Inflammatory macrophage (primary cell): ENCODE results near the gene TMEM176B.

ENCODE experiments used
- DNase-seq, 2 donors: peaks; one replicate each; pipeline ENCODE4 v3.0.0-alpha.2; 2020 to 2022
- total RNA-seq, 18 experiments: gene quantifications; one replicate each; lab custom pipeline; 2026; ENCODE audit warnings: mixed read lengths in 6 of 18, inconsistent platforms in 2 of 18; lab: John Stamatoyannopoulos, UW

TMEM176B gene
- total RNA-seq = 2.7 to 16.8 (median 6.0) reads per million in 18 experiments

DNA sequence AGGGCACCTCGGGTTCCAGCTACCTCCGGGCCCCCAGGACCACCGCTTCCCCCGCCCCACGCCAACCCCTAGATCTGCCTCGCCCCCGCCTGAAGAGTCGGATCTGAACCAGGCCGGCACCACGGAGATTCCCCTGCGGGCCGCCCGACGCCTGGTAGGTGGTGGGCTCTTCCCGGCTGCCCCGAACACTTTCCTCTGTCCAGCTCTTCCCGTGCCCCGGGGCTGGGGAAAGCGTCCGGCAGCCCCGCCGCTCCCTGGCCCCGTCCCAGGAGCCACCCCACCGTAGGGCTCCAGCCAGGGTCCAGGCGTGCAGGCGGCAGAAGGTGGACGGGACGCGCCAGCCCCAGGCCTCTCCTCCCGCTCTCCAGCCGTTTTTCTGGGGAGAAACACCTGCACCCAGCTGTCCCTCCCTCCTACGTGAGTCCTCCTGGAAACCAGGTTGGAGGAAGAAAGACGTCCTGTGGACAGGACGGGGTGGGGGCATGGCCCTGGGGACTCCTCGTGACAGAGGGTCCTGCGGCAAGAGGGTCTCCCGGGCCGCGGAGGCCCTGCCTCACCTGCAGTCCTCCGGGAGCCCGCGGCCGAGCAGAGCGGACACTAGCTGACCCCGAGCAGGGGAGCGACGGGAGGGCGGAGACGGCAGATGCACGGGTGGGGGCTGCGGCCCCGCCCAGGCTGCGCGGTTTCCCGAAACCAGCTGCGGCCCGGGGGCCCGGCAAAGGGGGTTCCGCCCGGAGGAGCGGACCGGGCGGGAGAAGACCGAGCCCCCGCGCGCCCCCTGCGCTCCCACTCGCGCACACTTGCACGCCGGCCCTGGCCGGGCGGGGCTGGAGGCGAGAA lies at the start of gene TMEM176B:
Gene TMEM176B (minus strand): TSS at position 624 of the 840 bp plus-strand sequence. CDS start 3,795 bp downstream, outside the sequence.
- DNase-seq = no peak

- no peak for DNase-seq
Observed at GRCh38 chr7:150849204-150849775, 49.1 kb upstream of the TMEM176B start.

DNA sequence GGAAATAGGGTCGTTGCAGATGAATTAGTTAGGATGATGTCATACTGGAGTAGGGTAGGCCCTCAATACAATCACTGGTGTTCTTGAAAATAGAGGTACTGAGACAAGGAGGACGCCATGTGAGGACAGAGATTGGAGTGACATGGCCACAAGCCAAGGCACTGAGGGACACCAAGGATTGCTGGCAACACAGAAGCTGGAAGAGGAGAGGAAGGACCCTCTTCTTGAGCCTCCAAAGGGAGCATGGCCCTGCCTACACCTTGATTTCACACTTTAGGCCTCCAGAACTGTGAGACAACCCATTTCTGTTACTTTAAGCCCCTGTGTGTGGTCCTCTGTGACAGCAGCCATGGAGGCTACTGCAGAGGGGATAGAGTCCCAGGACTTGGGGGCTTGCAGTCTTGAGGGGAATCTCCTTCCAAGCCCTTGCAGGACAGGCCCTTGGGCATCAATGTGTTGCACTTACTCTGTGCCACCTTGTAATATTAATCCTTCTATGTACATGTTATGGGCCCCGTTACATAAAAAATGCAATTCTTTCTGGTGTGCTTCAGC lies 48.5 kb upstream of the TMEM176B start:
- DNase-seq = no peak

DNA sequence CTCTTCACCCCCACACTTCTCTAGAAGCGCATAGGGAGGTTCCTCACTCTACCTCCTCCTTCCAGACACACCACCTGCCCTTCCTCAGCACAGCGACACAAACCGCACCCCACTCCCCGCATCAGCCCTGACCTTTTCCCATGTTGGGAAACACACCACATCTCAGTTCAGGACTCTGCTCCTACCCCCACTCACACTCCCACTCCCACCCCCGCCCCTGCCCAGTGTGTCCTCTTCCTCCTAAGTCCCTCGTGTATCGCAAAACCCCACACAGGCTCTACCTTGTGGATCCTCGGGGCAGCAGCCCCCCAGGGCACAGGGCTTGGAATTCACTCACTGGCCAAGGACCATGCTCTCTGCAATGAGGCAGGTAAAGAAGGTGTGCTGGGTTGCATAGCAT lies 47.9 kb upstream of the TMEM176B start:
- DNase-seq = no peak

- DNase-seq = no peak
Observed at GRCh38 chr7:150847536-150847935, 47.4 kb upstream of the TMEM176B start.

DNA sequence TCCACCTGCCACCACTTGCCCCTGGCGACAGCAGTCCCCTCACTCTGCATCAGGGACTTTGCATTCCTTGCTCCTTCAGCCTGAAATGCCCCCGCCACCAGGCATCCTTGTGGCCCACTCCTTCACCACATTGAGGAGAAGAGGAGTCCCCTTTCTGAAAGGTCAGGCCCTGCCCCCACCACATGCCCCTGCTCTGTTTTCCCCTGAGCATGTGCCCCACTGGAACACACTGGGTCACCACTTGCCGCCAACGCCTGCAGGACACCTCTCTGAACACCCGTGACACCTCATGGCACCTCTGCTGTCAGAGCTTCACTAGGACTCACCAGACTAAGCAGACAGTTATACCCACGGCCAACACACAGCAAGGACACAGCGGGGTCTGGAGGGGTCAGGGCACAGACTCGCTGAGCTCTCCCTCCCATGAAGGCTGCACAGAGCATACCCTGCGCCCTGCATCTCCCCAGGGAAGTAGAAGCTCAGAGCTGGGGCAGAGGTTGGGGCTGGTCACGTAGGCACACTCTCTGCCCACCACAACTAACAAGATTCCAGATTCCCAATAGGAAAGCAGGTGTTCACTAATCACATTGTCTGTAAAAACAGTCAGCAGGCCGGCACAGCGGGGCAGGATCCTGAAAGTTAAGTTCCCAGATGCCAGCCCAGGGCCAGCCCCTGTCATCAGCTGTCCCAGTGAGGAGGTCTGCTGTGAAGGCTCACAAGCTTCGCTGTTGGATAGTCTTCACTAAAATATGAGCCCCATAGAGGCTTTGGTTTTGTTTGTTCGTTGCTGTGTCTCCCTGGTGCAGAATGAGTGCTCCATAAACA lies 46.3 kb upstream of the TMEM176B start:
- no peak for DNase-seq

GRCh38 chr7:150845421-150845861 lies 45.3 kb upstream of the TMEM176B start:
- DNase-seq = peak; percentile 49 to 62

GRCh38 chr7:150842716-150843115 lies 42.6 kb upstream of the TMEM176B start:
- DNase-seq = no peak

- DNase-seq = no peak
Observed at GRCh38 chr7:150842018-150842417, 41.9 kb upstream of the TMEM176B start.

DNA sequence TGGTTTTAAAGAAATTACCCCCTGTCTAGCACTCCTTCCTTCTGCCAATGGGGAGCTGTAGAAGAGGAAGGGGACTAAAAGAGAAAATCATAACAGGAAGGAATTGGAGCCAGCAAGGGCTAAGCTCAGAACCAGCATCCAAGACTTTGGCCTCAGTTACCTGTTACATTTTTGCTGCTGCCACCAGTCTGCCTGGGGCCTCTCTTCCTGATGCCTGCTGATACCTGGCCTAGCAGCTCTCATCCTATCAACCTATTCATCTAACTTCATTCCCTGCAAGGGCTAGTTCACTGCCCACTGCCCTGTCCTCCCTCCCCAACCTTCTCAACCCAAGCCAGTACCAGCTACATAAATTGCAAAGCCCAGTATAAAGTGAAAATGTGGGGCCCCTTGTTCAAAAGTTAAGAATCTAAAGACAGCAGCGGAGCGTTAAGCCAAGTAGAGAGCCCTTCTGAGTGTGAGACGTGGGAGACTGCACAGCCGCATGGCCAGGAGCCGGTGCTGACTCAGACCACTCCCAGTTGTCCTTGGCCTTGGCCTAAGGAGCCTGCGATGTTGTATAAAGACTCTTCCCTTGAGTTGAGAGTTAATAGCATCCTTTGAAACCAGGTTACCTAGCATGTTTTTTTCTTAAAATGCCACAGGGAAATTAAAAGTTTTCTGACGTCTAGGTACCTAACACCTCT lies 38.9 kb upstream of the TMEM176B start:
- DNase-seq = no peak

- no peak for DNase-seq
Observed at GRCh38 chr7:150835702-150836280, 35.6 kb upstream of the TMEM176B start.

DNA sequence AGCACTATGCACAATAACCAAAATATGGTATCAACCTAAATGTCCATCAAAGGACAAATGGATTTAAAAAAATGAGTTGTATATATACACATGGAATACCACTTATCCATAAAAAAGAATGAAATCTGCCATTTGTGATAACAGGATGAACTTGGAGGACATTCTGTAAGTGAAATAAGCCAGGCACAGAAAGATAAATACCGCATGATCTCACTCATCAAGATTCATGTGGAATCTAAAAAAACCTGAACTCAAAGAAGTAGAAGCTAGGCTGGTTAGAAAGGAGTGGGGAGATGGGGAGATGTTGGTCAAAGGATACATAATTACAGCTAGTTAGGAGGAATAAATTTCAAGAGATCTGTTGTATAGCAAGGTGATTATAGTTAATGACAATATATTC lies 34.9 kb upstream of the TMEM176B start:
- no peak for DNase-seq

DNA sequence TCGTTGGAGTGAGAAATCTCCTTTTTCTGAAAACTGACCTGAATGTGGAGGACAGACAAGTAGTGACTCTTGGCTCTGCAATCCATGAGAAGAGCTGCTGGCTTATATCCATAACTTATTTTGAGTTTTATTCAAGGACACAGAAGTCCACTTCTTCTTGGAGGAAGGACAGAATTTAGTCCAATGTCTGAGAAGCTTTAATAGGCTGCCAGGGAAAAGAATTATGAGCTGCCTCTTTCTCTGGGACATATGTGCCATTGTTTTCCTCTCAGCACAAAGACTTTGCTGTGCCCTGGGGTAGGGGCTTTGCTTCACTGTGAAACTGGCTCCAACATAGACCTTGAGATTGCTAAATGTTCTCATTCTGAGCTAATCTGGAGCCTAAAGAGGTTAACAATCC lies 31.7 kb upstream of the TMEM176B start:
- DNase-seq = no peak

GRCh38 chr7:150830937-150831336 lies 30.8 kb upstream of the TMEM176B start:
- no peak for DNase-seq

DNA sequence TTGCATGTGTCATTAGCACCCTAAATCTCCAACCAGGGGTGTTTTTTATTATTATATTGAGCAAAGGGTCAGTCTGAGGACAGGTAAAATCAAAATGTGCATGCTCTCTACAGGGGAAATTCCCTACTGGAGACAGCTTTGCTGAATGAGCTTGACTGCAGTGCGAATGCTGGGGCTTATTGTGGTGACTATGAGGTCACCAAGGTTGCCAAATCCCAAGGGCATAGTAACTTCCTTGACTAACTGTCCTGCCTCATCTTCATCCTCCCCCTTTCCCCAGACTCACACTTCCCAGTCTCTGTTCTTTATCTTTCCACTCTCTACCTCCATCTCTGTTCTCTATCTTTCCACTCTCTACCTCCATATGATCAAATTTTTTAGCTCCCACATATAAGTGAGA lies 29.3 kb upstream of the TMEM176B start:
- peak; percentile 60 to 82 for DNase-seq

- DNase-seq = no peak
Observed at GRCh38 chr7:150828384-150828783, 28.2 kb upstream of the TMEM176B start.

DNA sequence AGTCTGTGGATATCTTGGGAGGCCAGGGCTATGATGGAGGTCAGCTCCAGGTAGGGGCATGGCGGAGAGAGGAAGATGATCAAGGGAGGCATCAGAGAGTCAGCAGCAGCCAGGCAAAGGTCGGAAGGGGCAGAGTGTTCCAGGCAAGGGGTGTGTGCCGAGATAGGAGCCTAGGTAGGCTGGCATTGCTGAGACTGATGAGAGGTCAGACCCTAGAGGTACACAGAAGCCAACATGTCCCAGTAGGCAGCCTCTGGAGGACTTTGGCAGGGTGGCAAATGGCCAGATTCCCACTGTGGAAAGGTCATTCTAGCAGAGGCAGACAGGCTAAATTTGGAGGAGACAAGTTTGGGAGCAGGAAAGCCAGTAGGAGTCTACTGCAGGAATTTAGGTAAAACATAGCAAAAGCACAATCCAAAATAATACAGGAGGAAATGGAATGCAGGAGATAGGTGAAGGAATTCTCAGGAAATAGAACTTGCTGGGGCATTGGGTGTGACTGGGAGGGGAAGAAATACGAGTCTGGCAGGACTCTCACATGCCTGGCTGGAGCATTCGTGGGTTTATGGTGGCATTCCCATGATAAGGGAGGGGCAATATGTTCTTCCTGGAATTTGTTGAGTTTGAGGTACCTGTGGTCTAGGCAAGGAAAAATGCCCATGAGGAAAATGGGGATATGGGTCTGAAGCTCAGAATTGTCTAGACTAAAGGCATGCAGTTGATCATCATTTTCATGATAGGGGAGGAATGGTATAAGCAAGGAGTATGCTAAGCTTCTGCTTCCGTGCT lies 26.1 kb upstream of the TMEM176B start:
- DNase-seq = no peak

GRCh38 chr7:150824379-150825177 lies 24.4 kb upstream of the TMEM176B start:
- DNase-seq = no peak

- no peak for DNase-seq
Observed at GRCh38 chr7:150823484-150824126, 23.4 kb upstream of the TMEM176B start.

GRCh38 chr7:150823043-150823442 lies 22.9 kb upstream of the TMEM176B start:
- DNase-seq = no peak
